Stomach smooth muscle (tissue), 2 donors: ENCODE results near the gene ARSJ.

Source experiments
- H3K27ac ChIP-seq: one replicate; pipeline ENCODE4 v1.7.0; 2013; ENCODE audit warnings: mild to moderate bottlenecking, low read length, inconsistent platforms
- H3K27me3 ChIP-seq, 2 donors: one replicate each; pipeline ENCODE4 v1.7.0; 2013; ENCODE audit warnings: low read length in 2 of 2; ENCODE audit not compliant: insufficient read depth in 2 of 2, control insufficient read depth in 1 of 2
- H3K36me3 ChIP-seq, 2 donors: one replicate each; pipeline ENCODE4 v1.7.0; 2013; ENCODE audit warnings: low read length in 2 of 2; ENCODE audit not compliant: control insufficient read depth in 2 of 2, insufficient read depth in 2 of 2
- H3K4me1 ChIP-seq: one replicate; pipeline ENCODE4 v1.7.0; 2013; ENCODE audit warnings: low read length; ENCODE audit not compliant: control insufficient read depth, insufficient read depth
- H3K4me3 ChIP-seq, 2 donors: one replicate each; pipeline ENCODE4 v1.7.0; 2013; ENCODE audit warnings: low read length in 2 of 2
- H3K9ac ChIP-seq, 2 donors: one replicate each; pipeline ENCODE4 v1.7.0; 2013; ENCODE audit warnings: low read length in 2 of 2, mild to moderate bottlenecking in 1 of 2
- H3K9me3 ChIP-seq, 2 donors: one replicate each; pipeline ENCODE4 v1.7.0; 2013; ENCODE audit warnings: low read length in 2 of 2; ENCODE audit not compliant: control insufficient read depth in 2 of 2
- donor health status: healthy.
- donor health status: Pancreatic carcinoma.

Gene ARSJ

DNA sequence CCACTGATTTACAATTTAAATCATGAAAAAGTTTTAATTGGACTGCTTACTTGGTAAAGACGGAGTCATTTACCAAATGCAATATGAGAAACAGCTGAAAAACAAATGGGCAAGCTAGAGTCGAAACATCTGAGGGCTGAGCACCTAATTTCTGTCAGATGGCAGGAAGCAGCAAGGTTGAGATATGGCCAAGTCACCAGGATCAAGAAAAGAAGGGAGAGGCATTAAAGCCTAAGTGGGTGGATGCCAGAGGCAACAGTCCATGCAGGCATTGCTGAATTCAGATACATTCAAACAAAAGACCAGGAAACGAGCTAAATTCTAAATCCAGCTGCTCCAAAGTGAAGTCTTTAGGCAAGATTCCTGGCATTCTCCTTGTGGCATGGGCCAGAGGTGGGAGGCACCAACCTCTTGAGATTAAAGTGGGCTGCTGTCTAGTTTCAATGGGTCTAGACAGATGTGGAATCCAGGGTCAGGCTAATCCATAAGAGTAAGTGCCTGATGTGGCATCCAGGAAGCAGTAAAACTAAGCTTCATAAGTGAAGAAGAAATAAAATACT, 8.0 kb upstream of the ARSJ start:
- Histone ChIP-seq H3K9me3 (no peaks in the 10 kb centered on the region), H3K4me3 (no peak overlapping the region), H3K36me3 (no peaks in the 10 kb centered on the region), H3K27ac (no peak overlapping the region), H3K9ac (no peak overlapping the region), H3K4me1 (no peaks in the 10 kb centered on the region), H3K27me3 (no peaks in the 10 kb centered on the region)

DNA sequence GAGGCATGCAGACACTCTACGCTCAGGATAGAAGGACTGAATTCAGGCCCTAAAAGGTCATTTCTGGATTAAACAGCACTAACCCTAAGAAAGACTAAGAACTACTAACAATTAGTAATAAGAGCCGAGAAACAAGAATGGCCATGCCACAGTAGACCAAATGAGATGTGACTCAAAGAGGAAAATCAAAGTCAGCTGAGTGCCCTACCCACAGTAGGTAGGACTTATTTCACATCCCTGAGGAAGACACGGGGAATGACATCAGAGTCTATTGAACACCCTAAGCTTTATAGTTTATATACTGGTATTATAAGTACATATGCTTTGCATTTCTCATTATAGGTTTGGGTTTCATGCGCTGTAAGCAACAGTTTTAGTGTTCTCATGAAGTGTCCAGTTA, 2.7 kb upstream of the ARSJ start:
- Histone ChIP-seq H3K9ac (no peak overlapping the region), H3K4me1 (peaks cover 6% of the 10 kb centered on the region), H3K4me3 (peak overlapping the region in 1 of 2 donors; percentile 9), H3K27me3 (no peaks in the 10 kb centered on the region), H3K27ac (no peak overlapping the region), H3K36me3 (no peaks in the 10 kb centered on the region), H3K9me3 (no peaks in the 10 kb centered on the region)

DNA sequence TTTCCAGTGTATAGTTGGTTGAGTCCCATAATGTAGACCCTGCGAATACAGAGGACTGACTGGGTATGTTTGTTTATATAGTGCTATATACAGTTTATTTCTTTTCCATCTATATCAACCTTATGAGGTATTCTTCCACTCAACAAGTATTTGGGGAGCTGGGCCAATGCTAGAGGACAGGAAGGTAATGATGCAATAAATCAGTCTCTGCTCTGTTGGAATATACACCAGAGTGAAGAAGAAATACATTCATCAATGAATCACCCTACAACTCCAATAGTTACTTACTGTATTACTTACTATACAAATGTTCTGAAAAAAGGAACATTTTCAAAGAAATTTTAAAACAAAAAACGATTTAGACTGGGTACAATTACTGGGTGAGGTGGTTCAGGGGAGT, 2.1 kb upstream of the ARSJ start:
- no peaks in the 10 kb centered on the region for H3K36me3 ChIP-seq
- no peak overlapping the region for H3K9ac ChIP-seq
- H3K27ac ChIP-seq: no peak overlapping the region
- H3K4me3 ChIP-seq: no peak overlapping the region
- H3K9me3 ChIP-seq: no peaks in the 10 kb centered on the region
- no peaks in the 10 kb centered on the region for H3K27me3 ChIP-seq
- H3K4me1 ChIP-seq: peaks cover 6% of the 10 kb centered on the region

DNA sequence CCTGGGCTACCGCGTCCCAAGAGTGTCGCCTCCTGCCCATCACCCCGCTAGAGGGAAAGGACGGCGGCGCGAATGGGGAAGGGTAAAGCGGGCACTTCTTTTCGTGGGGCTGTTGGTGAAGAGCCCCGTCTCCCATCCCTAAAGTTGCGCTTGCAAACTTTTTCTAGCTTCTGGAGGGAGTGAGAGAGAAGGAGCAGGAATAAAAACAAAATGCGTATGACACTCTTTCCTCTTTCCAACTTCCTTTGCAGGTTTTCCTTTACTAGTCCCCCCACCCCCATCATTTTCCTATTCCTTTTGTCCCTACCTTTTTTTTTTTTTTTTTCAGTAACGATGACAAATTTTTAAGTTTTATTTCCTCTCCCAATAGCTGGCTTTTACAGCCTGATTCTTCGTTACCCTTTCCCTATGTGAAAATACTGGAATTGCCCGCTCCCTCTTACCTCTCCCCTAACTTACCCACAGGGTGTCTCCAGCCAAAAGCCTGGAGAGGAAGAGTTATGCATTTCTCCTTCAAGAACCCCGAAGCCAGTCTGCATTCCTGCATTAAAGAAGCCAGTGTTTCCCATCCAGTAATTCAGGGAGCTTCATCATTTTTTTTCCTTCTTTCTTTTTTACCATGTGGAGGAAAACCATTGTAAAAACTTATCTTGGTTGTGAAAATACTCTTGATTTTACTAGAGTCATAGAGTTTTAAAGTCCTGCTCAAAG, 613 bp upstream of the ARSJ start:
- Histone ChIP-seq H3K4me3 (peak overlapping the region; percentile 88 to 91), H3K27ac (peak overlapping the region; percentile 86), H3K4me1 (peaks cover 6% of the 10 kb centered on the region), H3K9me3 (no peaks in the 10 kb centered on the region), H3K27me3 (no peaks in the 10 kb centered on the region), H3K36me3 (no peaks in the 10 kb centered on the region), H3K9ac (peak overlapping the region; percentile 87 to 95)

DNA sequence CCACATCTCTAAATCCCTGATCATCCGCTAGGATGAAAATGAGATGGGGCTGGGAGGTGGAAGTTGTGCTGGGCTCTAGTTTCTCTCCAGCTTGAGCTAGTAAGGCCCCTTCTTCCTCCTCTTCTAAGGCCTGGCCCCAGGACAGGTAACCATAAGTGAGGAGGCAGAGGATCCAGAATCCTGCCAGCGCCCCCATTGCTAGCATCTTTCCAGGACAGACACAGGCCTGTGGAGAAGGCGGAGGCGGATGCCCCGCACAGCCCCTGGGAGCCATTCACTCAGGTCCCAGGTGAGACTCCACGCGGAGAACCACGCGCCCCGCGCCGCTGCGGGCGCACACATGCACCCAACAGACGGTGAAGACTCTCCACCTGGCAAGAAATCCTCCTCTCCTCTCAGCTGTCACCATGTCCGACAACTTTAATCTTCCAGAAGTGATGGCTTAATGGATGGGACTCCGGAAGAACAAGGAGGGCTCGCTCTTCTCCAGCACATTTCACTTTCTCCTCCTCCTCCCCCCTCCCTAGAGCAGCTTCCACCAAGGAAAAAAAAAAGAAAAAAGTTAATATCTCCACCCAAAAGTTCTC, 793 bp downstream of the ARSJ start:
- peak overlapping the region; percentile 88 to 91 for H3K4me3 ChIP-seq
- H3K9me3 ChIP-seq: no peaks in the 10 kb centered on the region
- no peaks in the 10 kb centered on the region for H3K36me3 ChIP-seq
- peaks cover 6% of the 10 kb centered on the region for H3K4me1 ChIP-seq
- H3K9ac ChIP-seq: peak overlapping the region; percentile 87 to 95
- peak overlapping the region; percentile 86 for H3K27ac ChIP-seq
- no peaks in the 10 kb centered on the region for H3K27me3 ChIP-seq

DNA sequence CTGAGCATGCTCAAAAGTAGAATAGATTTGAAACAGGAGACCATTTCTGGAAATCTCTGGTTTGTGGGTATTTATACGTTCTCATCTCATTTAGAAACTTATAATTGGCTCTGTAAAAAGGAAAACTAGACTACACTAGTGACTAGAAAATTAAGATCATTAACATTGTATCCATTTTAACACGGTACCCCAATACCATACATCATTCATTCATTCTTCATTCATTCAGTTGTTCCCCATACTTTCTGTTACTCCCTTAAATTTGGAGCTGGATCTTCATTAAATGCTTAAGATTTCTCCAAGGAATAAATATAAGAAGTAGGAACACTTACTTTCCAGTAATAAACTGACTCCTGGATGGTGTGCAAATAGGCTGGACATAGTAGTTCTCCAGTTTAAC, 1.3 kb downstream of the ARSJ start:
- Histone ChIP-seq H3K4me1 (peaks cover 6% of the 10 kb centered on the region), H3K36me3 (no peaks in the 10 kb centered on the region), H3K9me3 (no peaks in the 10 kb centered on the region), H3K4me3 (peak overlapping the region; percentile 88 to 91), H3K9ac (peak overlapping the region; percentile 87 to 95), H3K27ac (peak overlapping the region; percentile 86), H3K27me3 (no peaks in the 10 kb centered on the region)

DNA sequence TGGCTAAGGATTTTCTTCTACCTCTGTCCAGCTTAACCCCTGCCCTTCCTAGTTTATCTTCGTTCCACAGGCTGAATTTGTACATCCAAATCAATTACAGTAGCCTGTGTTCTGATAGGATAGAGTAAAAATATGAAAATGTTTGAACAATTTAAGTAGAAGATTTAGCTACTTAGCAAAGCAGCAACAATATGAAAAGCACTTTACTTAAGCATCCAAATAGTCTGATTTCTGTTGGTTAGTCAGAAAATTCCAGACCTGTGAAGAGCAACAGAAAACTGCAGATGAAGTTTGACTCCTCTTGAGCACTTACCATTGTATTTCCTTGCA, 2.0 kb downstream of the ARSJ start:
- H3K4me3 ChIP-seq: peak overlapping the region; percentile 88 to 91
- peaks cover 6% of the 10 kb centered on the region for H3K4me1 ChIP-seq
- H3K36me3 ChIP-seq: no peaks in the 10 kb centered on the region
- no peak overlapping the region for H3K27ac ChIP-seq
- H3K9me3 ChIP-seq: no peaks in the 10 kb centered on the region
- peak overlapping the region; percentile 22 to 87 for H3K9ac ChIP-seq
- H3K27me3 ChIP-seq: no peaks in the 10 kb centered on the region

DNA sequence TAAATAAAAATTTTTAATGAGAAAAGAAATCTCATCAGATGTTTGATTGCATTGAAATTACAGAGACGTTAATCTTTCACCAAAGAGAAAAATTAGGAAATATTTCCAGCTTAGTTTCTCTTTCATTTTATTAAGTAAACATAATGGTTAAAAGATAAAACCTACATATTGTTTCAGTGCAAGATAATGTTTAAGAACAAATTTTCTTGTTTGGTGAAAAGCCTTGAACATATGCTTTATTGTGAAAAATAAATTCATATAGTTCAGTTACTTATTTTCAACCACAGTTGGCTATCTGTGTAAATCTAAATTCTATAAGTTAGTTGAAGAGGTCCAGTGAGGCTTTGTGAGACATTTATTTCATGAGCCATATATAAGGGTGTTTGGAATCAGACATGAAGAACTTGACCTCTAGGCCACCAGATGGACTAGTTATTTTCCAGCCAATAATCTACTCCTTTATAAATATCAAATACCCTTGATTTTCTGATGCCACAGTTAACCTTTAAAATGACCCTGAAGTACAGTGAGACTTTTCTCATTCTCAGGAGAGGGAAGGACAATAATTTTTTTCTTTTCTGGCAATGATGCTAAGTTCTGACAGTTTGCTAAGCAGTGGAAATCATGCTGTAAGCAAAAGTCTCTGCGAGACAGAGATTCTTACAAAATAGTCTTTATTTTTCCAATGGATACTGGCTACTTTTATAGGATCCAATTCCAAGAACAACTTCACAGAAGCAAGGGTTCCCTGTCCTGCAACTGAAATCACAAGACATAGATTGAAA, 2.5 kb downstream of the ARSJ start:
- Histone ChIP-seq H3K27ac (no peak overlapping the region), H3K9me3 (no peaks in the 10 kb centered on the region), H3K4me3 (peak overlapping the region; percentile 88 to 91), H3K27me3 (no peaks in the 10 kb centered on the region), H3K36me3 (no peaks in the 10 kb centered on the region), H3K4me1 (peaks cover 6% of the 10 kb centered on the region), H3K9ac (peak overlapping the region; percentile 13 to 87)

DNA sequence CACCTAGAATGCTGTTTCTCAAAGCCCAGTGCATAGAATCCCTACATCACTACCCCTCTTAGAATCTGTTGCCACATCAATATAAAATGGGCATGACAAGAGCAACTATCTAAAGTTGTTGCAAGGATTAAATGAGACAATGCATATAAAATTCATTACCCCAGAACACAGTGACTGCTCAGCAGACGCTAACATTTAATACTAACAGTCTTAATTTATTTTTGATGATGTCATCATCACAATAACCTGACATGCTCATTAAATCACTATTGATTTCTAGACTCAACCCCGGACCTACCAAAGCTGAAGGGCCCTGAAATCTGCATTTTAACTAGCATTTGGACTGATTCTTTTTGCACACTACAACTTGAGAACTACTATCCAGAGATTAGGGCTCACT, 3.9 kb downstream of the ARSJ start:
- Histone ChIP-seq H3K27me3 (no peaks in the 10 kb centered on the region), H3K9me3 (no peaks in the 10 kb centered on the region), H3K4me3 (peak overlapping the region; percentile 41 to 91), H3K9ac (peak overlapping the region in 1 of 2 donors; percentile 6), H3K27ac (no peak overlapping the region), H3K4me1 (peaks cover 1% of the 10 kb centered on the region), H3K36me3 (no peaks in the 10 kb centered on the region)

DNA sequence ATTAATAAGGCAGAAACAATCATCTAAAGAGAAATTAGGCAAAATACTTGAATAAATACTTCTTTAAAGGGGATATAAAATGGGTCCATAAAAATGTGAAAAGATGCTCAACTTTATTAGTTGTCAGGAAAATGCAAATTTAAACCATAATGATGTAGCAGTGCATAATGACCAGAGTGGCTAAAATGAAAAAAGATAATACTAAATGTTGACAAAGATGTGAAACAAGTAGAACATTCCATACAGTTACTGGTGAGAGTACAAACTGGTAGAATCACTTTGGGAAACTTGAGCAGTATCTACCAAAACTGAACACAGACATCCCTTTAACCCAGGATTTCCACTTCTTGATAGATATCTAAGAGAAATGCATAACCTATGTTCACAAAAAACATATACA, 5.0 kb downstream of the ARSJ start:
- no peak overlapping the region for H3K9ac ChIP-seq
- H3K36me3 ChIP-seq: no peaks in the 10 kb centered on the region
- no peaks in the 10 kb centered on the region for H3K27me3 ChIP-seq
- no peak overlapping the region for H3K27ac ChIP-seq
- H3K4me1 ChIP-seq: no peaks in the 10 kb centered on the region
- H3K9me3 ChIP-seq: no peaks in the 10 kb centered on the region
- H3K4me3 ChIP-seq: no peak overlapping the region
